Activated naive CD8-positive, alpha-beta T cell treated with anti-CD3 and anti-CD28 coated beads, Interleukin-2, amount 10 ng/mL, durations not matched to agents 7 days and 5 days (primary cell): Measurements from ENCODE around the gene SPATA2. TPM values are rescaled to one million over a fixed set of nuclear protein-coding genes. Genes with fewer than 3 reads are reported as not detected.

ENCODE experiments used
- ATAC-seq: fragments of 150-1000 bp; cut with Tn5 transposase; one replicate; pipeline ENCODE4 v1.10.0; 2021; ENCODE audit warnings: low read depth, moderate library complexity
- POLR2A ChIA-PET: fragments of 350-600 bp; sonication (Branson Sonifier 250); formaldehyde crosslinking; loops from one replicate; lab custom pipeline; 2021; ENCODE audit warnings: antibody characterized with exemption; lab: Charles Lee
- DNase-seq: peaks from one replicate; pipeline ENCODE4 v3.0.0; 2021
- H3K27ac Mint-ChIP-seq: one replicate; pipeline ENCODE4 v1.8.0; 2022; ENCODE audit warnings: mild to moderate bottlenecking, mixed read lengths
- H3K27me3 Mint-ChIP-seq: one replicate; pipeline ENCODE4 v1.8.0; 2022; ENCODE audit warnings: mild to moderate bottlenecking, moderate library complexity, mixed read lengths
- H3K36me3 Mint-ChIP-seq: one replicate; pipeline ENCODE4 v1.8.0; 2021; ENCODE audit warnings: mild to moderate bottlenecking, mixed read lengths
- H3K4me1 Mint-ChIP-seq: one replicate; pipeline ENCODE4 v1.8.0; 2021; ENCODE audit warnings: mixed read lengths
- H3K4me3 Mint-ChIP-seq: one replicate; pipeline ENCODE4 v1.8.0; 2022; ENCODE audit warnings: mild to moderate bottlenecking, moderate library complexity, mixed read lengths
- H3K9me3 Mint-ChIP-seq: one replicate; pipeline ENCODE4 v1.8.0; 2021; ENCODE audit warnings: mixed read lengths
- total RNA-seq, 2 experiments: library from RNA; stranded (reverse); gene quantifications; one replicate each; pipeline ENCODE4 v1.2.3, GENCODE V29; 2021

Gene SPATA2
- total RNA-seq, 2 experiments from 2014 or later, result 8.9 to 9.1 TPM

DNA sequence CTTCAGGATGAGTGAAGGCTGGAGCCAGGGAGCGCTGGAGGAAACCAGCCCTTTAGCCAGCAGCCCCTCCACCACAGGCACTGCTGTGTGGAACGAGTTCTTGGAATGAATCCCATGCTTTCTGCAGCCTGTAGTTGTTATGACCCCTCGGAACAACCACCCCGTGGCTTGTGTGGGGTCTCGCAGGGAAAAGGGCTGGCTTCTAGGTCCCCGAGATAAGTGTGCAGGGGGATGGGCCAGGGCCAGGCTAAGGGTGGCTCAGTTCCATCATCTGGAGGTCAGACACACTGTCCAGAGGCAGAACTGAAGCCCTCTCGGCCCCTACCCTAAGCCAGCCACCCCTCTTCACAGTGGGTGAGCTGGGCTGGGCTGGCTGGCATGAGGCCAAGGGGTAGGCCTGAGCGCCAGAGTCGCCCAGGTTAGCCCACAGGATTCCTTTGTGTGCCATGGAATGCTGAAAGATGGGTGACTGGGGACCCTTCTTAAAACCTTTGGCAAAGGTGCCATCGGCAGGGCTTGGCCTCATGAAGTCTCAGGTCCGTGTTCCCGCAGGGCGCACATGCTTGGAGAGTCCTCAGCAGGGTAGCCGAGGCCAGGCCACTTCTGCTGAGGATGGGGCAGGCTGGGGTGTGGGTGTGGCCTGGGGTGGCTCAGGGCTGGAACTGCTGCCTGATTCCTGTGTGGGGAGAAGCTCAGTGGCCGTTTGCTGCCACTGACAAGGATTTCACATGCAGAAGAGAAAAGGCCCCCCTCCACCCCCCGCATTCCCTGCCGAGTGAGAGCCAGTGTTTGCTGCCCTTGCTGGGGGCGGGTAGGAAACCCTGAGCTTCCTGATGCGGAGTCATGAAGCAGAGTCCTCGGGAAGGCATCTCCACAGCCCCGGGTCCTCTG lies 24.6 kb downstream of the SPATA2 start:
- no peaks in the 10 kb centered on the region for H3K27me3 Mint-ChIP-seq
- H3K9me3 Mint-ChIP-seq, result no peaks in the 10 kb centered on the region
- peaks cover 10% of the 10 kb centered on the region for H3K36me3 Mint-ChIP-seq
- POLR2A ChIA-PET, result no interaction called here
- no peak overlapping the region for H3K4me3 Mint-ChIP-seq
- no peak for ATAC-seq
- no peak overlapping the region for H3K27ac Mint-ChIP-seq
- peaks cover 22% of the 10 kb centered on the region for H3K4me1 Mint-ChIP-seq
- DNase-seq, result no peak

DNA sequence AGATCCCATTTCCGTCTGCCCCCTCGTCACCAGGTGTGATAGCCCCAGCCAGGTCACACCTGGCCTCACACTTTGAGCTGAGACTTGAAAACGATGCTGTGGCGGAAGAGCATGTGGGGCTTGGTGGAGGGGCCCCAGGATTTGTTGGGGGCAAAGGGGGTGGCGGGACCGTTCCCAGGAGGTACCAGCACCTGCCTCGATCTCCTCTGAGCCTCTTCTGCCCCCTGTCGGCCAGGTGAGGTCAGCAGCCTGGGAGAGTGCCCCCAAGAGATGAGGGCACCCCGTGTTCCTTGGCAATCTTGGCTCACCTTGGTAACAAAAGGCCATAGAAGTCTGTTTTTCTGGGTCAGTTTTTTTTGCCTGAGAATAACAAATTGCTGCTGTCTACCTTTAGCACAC lies 25.4 kb downstream of the SPATA2 start:
- Mint-ChIP-seq H3K4me3 (no peak overlapping the region), H3K4me1 (peaks cover 22% of the 10 kb centered on the region), H3K9me3 (no peaks in the 10 kb centered on the region), H3K36me3 (peaks cover 10% of the 10 kb centered on the region), H3K27ac (peak overlapping the region; percentile 12), H3K27me3 (no peaks in the 10 kb centered on the region)
- no peak for DNase-seq
- POLR2A ChIA-PET, result no interaction called here
- no peak for ATAC-seq

DNA sequence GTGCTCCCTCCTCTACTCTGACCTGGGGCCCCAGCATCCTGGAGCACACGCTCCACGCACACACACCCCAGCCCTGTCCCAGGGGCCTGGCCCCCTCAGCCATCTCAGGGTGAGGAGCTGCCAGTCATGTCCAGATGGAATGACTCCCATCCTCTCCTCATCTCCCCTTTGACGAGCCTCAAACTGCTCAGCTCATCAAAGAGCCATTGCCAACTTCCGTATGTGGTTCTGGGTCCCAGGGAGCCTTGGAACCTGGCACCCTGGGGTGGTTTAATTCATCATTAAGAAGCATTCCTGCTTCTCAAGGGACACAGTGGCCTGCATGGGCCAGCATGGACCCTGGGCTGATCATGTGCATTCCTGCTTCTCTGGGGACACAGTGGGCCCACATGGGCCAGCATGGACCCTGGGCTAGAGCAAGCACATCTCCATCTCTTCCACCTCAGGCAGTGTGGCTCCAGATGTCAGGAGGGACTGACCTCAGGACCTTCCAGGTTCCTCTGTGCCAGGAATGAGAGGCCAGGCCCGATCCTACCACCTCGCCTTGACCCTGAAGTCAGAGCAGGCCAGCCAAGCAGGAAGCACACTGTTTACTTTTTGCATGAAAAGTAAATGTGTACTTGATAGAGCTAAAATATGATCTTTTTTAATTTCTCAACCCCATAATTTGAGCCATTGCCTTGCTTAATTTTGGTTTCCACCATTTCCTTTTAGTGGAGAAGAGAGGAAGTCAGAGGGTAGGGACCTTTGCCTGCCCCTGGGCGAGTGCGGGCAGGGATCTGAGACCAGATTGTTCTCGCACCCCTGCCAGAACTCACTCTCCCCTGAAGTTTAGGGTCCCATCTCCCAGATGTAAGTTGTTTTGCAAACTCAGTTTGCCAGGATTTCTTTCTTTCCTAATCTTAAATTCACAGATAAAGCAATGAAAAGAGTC lies 26.1 kb downstream of the SPATA2 start:
- DNase-seq, result no peak
- no peaks in the 10 kb centered on the region for H3K27me3 Mint-ChIP-seq
- no peak for ATAC-seq
- peak overlapping the region; percentile 12 for H3K27ac Mint-ChIP-seq
- no peaks in the 10 kb centered on the region for H3K9me3 Mint-ChIP-seq
- POLR2A ChIA-PET, result interaction anchor here (0.6 kb wide), 1 partner anchor 17 kb away, joined by 4 read pairs; no protein-coding TSS in a partner anchor
- peaks cover 20% of the 10 kb centered on the region for H3K4me1 Mint-ChIP-seq
- H3K36me3 Mint-ChIP-seq, result peaks cover 12% of the 10 kb centered on the region
- no peak overlapping the region for H3K4me3 Mint-ChIP-seq

DNA sequence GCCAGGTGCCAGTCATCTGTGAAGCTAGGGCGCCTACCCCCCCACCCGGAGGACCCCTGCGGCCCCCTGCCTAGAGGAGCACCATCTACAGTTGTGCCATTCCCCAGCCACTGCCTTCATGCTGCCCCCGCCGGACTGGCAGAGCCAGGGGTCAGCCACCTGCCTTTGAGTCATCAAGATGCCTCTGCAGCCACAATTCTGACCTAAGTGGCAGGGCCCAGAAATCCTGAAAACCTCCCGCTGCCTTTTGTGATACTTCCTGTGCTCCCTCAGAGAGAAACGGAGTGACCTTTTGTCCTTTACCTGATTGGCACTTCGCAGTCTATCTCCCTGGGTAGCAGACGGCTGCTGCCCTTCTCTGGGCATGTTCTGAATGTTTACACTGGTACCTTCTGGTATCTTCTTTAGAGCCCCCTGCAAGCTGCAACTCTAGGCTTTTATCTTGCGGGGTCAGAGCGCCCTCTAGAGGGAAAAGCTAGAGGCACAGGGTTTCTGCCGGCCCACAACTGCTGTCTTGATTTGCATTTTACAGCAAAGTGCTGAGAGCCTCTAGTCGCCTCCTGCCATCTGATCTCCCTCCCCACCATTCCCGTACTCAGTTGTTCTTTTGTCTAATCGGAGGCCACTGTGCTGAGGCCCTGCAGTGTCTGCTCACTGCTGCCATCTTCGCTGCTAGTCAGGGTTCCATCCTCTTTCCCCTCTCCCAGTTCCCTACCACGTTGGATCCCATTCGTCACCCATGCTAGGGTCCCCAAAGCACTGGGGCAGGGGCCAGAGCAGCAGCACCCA lies 26.9 kb downstream of the SPATA2 start:
- no peak for ATAC-seq
- DNase-seq, result peak; percentile 59
- H3K27ac Mint-ChIP-seq, result no peak overlapping the region

DNA sequence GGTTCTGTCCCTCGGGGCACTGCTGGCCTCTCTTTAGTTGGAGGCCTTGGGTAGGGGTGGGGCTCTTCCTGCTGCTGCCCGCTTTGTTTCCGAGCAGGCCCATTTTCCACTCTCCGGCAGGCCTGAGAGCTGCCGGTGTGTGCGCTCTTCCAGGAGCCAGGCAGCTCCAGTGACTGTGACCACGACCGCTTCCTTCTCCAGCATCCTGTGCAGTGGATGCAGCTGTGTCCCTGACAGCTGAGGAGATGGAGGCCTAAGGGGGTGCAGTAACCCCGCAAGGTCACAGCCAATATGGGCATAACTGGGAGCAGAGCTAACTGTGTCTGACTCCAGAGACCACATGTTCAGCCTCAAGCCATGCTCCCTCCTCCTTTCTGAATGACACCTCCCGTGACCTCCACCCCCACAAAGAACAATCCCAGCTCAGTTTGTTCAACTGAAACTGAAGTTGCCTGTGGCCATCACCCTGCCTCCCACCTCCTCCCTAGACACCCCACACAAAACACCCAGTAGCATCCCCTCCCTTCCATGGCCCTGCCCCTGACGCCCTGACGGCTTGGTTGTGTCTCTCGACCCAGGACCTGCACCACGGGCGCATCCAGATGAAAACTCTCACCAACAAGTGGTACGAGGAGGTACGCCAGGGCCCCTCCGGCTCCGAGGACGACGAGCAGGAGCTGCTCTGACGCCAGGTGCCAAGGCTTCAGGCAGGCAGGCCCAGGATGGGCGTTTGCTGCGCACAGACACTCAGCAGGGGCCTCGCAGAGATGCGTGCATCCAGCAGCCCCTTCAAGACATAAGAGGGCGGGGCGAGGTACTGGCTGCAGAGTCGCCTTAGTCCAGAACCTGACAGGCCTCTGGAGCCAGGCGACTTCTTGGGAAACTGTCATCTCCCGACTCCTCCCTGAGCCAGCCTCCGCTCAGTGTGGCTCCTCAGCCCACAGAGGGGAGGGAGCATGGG lies 27.8 kb downstream of the SPATA2 start:
- H3K4me1 Mint-ChIP-seq, result peaks cover 9% of the 10 kb centered on the region
- H3K36me3 Mint-ChIP-seq, result peaks cover 12% of the 10 kb centered on the region
- no peaks in the 10 kb centered on the region for H3K27me3 Mint-ChIP-seq
- no peaks in the 10 kb centered on the region for H3K9me3 Mint-ChIP-seq
- no peak overlapping the region for H3K4me3 Mint-ChIP-seq
- ATAC-seq, result no peak
- H3K27ac Mint-ChIP-seq, result no peak overlapping the region
- no peak for DNase-seq
- POLR2A ChIA-PET, result interaction anchor here (0.6 kb wide), 1 partner anchor 34 kb away, joined by 3 read pairs; no protein-coding TSS in a partner anchor

More for the DNA sequence above, 26.9 kb downstream of the SPATA2 start:
- H3K4me3 Mint-ChIP-seq, result no peak overlapping the region
- H3K9me3 Mint-ChIP-seq, result no peaks in the 10 kb centered on the region
- H3K36me3 Mint-ChIP-seq, result peaks cover 12% of the 10 kb centered on the region
- no peaks in the 10 kb centered on the region for H3K27me3 Mint-ChIP-seq
- H3K4me1 Mint-ChIP-seq, result peaks cover 12% of the 10 kb centered on the region
- POLR2A ChIA-PET, result no interaction called here

DNA sequence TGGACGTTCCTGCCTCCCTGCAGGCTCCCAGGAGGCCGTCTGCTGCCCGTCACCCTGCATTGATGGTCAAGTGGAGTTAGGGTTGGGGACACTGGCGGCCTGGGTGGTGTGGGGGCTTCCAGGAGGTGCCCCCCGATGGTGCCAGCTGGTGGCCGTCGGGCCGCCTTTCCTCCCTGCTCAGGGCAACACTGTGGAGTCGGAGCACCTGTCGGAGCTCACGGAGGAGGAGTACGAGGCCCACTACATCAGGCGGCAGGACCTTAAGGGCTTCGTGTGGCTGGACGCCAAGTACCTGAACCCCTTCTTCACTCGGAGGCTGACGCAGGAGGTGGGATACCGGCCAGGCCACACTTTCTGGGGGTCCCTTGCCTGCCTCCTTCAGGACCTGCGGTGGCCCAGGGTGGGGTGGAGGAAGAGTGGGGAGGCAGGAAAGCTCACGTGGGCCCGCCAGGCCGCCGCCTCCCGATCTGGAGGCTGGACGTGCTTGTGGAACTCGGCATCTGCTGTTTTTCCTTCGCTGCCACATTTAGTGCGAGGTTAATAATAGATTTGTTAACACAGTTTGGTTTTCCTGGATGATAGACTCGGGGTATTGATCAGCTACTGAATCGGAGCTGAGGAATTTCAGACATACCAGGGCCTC lies 28.6 kb downstream of the SPATA2 start:
- no peak overlapping the region for H3K4me3 Mint-ChIP-seq
- POLR2A ChIA-PET, result interaction anchor here (0.6 kb wide), 1 partner anchor 33 kb away, joined by 3 read pairs; no protein-coding TSS in a partner anchor
- H3K9me3 Mint-ChIP-seq, result no peaks in the 10 kb centered on the region
- peaks cover 12% of the 10 kb centered on the region for H3K36me3 Mint-ChIP-seq
- no peaks in the 10 kb centered on the region for H3K27me3 Mint-ChIP-seq
- no peak overlapping the region for H3K27ac Mint-ChIP-seq
- DNase-seq (no peak), ATAC-seq (no peak)
- H3K4me1 Mint-ChIP-seq, result peaks cover 9% of the 10 kb centered on the region

DNA sequence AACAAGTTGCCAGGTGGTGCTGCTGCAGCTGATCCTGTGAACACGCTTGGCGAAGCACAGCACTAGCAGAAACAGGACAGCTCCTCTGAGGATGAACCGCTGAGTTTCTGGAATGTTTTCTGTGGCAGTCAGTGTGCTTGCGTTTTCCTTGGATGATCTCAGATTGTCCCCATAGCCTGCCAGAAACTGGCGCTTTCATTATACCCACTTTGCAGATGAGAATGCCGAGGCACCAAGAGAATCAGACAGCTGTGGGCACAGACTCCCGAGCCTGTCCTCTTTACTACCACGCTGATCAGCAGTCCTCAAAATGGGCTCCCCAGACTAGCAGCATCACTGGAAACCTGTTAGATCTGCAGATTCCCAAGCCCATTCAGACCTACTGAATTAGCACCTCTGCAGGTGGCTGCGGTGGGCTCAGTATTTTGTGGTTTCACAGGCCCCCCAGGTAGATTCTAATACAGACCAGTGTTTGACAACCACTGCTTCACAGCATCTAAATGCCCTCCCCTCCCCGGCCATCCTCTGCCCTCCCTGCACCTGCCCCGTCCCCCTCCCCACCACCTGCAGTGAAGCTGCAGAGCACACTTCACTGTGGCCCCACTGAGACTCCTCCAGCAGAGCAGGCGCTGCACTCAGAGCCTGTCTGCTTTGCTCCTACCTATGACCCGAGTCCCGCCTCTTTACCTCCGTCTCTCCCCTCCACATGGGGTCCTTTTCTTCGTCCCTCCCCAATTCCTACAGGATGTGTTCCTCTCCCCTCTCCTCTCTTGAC lies 29.6 kb downstream of the SPATA2 start:
- ATAC-seq, result no peak
- DNase-seq, result no peak
- Mint-ChIP-seq H3K4me3 (no peak overlapping the region), H3K36me3 (peaks cover 13% of the 10 kb centered on the region), H3K27me3 (no peaks in the 10 kb centered on the region), H3K4me1 (peaks cover 9% of the 10 kb centered on the region), H3K9me3 (no peaks in the 10 kb centered on the region), H3K27ac (no peak overlapping the region)
- POLR2A ChIA-PET, result no interaction called here

DNA sequence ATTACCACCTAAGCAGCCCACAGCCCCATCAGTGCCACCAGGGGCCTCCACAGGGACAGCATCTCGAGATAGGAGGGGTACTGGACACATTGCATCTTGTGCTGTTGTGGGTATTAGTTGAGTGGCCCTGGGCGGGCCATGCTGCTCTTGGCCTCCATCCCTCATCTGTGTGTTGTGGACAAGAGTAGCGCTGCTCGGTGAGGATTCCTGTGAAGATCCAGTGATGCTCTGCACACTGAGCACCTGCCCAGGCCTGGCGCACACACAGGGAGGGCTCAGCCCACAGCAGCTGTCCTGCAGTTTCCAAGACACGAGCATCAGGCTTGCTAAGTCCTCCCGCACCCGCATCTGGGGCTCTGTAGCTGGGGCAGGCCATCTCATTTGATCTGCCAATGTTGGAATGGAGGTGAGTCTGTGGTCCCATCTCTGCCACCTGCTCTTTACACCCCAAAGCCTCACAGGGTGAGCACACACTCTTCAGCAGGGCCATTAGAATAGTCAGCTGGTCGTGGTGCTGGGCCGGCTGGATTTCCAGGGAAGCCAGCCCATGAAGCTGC lies 32.0 kb downstream of the SPATA2 start:
- POLR2A ChIA-PET, result no interaction called here
- H3K27me3 Mint-ChIP-seq, result no peaks in the 10 kb centered on the region
- peaks cover 15% of the 10 kb centered on the region for H3K36me3 Mint-ChIP-seq
- H3K4me3 Mint-ChIP-seq, result no peak overlapping the region
- ATAC-seq (no peak), DNase-seq (no peak)
- no peak overlapping the region for H3K27ac Mint-ChIP-seq
- H3K9me3 Mint-ChIP-seq, result no peaks in the 10 kb centered on the region
- H3K4me1 Mint-ChIP-seq, result peaks cover under 1% of the 10 kb centered on the region

DNA sequence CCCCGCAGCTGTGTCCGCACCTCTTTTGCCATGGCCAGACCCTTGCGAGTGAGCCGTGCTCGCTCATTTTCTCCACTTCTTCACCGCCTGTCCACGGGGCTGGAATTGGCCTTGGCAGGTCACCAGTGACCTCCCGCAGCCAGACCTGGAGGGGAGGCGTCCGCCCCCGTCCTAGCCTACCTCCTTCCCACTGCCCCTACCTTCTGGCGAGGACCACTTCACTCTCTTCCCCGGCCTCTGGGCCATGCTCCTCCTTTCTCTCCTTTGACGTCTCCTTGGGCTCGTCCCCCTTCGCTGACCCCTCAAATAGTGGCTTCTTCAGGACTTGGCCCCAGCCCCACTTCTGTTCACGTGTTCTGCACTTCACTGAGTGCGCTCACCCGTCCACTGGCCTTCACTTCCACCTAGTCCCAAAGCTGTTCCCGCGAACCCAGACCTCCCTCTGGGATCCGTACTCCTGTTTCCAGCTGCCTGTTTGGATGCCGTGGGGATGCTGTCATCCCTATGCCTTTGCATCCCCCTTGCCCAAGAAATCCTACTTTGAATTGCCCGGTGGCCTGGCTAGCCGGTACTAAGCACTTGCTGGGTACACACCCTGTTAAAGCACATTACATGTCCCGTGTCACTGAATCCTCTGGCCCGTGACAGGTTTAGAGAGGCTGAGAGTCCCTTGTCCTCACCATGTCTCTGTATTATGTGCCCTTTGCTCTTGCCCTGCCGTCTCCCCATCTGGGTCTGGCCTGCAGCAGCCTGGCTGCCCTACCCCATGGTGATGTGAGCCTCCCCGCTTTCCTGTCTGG lies 33.0 kb downstream of the SPATA2 start:
- POLR2A ChIA-PET, result no interaction called here
- Mint-ChIP-seq H3K9me3 (no peaks in the 10 kb centered on the region), H3K36me3 (peaks cover 12% of the 10 kb centered on the region), H3K4me1 (no peaks in the 10 kb centered on the region), H3K27ac (no peak overlapping the region), H3K4me3 (no peak overlapping the region), H3K27me3 (no peaks in the 10 kb centered on the region)
- DNase-seq (no peak), ATAC-seq (no peak)

DNA sequence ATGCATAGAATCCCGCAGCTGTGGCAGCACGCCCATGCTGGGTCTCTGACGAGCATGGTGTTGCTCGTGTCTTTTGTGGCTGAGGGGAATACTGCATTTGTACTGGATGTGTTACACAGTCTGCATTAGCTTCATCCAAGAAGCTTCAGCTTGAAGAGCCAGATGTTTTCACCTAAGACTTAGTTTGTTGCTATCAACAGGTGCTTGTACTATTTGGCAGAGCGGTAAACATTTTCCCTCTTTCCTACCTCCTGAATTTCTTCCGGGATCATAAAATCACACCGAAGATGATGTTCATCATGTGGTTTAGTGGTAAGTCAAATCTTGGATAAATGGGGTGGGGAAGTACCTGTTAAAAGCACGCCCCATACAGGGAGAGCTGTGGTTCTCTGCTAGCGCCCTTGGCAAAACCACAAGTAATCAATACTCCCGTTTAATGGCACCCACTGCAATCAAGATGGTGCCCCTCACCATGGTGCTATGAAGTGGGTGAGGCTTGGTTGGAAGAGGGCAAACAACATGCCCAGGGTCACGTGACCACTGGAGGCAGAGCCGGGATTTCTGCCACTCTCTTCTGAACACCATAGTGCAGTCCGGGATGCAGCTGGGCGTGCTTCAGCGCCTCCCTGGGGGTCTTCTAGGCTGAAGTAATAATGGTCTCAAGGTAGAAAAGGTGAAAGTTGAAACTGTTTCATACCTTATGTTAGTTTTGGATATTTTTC lies 34.4 kb downstream of the SPATA2 start:
- H3K27ac Mint-ChIP-seq, result no peak overlapping the region
- POLR2A ChIA-PET, result interaction anchor here (0.6 kb wide), 1 partner anchor 32 kb away, joined by 3 read pairs; no protein-coding TSS in a partner anchor

More for the DNA sequence above, 34.4 kb downstream of the SPATA2 start:
- Mint-ChIP-seq H3K4me3 (no peak overlapping the region), H3K36me3 (peaks cover 9% of the 10 kb centered on the region), H3K27me3 (no peaks in the 10 kb centered on the region), H3K4me1 (no peaks in the 10 kb centered on the region), H3K9me3 (no peaks in the 10 kb centered on the region)
- DNase-seq (no peak), ATAC-seq (no peak)
